Loucy (cell line): ENCODE measurements around the gene CSRP1.

Experiments
- H2AFZ ChIP-seq: fragments of 200-600 bp; sonication (generic); 2 replicates; pipeline ENCODE4 v1.6.0; 2016; ENCODE audit warnings: antibody characterized with exemption, mild to moderate bottlenecking, low read length, moderate library complexity
- H3F3A ChIP-seq: fragments of 200-600 bp; 2 replicates; pipeline ENCODE4 v1.6.0; 2016; ENCODE audit warnings: antibody characterized with exemption, low read depth, mild to moderate bottlenecking
- H3K27me3 ChIP-seq: fragments of 200-600 bp; sonication (generic); 2 replicates; pipeline ENCODE4 v1.6.1; 2014; ENCODE audit warnings: low read length, mild to moderate bottlenecking; ENCODE audit not compliant: insufficient read depth, poor library complexity, severe bottlenecking
- H3K36me3 ChIP-seq: fragments of 200-600 bp; sonication (generic); 2 replicates; pipeline ENCODE4 v1.6.1; 2016; ENCODE audit warnings: low read length; ENCODE audit not compliant: insufficient read depth
- H3K4me1 ChIP-seq: fragments of 200-600 bp; sonication (generic); 2 replicates; pipeline ENCODE4 v1.5.1; 2014; ENCODE audit warnings: low read length, mild to moderate bottlenecking; ENCODE audit not compliant: insufficient read depth, poor library complexity, severe bottlenecking
- H3K4me2 ChIP-seq: fragments of 200-600 bp; sonication (generic); 2 replicates; pipeline ENCODE4 v1.6.0; 2014; ENCODE audit warnings: antibody characterized with exemption, low read length, low read depth, mild to moderate bottlenecking; ENCODE audit not compliant: poor library complexity, severe bottlenecking
- H3K4me3 ChIP-seq: fragments of 200-600 bp; sonication (generic); 2 replicates; pipeline ENCODE4 v1.5.1; 2014; ENCODE audit warnings: low read length, mild to moderate bottlenecking, mixed read lengths; ENCODE audit not compliant: poor library complexity, severe bottlenecking
- H3K79me2 ChIP-seq: fragments of 200-600 bp; sonication (generic); 2 replicates; pipeline ENCODE4 v1.6.1; 2014; ENCODE audit warnings: low read length; ENCODE audit not compliant: insufficient read depth
- H3K9ac ChIP-seq: fragments of 200-600 bp; sonication (generic); 2 replicates; pipeline ENCODE4 v1.6.0; 2014; ENCODE audit warnings: mild to moderate bottlenecking, low read depth, low read length, moderate library complexity; ENCODE audit not compliant: poor library complexity, severe bottlenecking
- H3K9me2 ChIP-seq: fragments of 200-600 bp; sonication (generic); replicated peaks from 2 replicates; pipeline ENCODE4 v1.6.1; 2016; ENCODE audit warnings: low read depth, low read length, mixed read lengths
- H3K9me3 ChIP-seq: fragments of 200-600 bp; sonication (generic); 2 replicates; pipeline ENCODE4 v1.6.1; 2014; ENCODE audit warnings: mild to moderate bottlenecking, antibody characterized with exemption, low read length, low read depth; ENCODE audit not compliant: insufficient read depth
- H4K20me1 ChIP-seq: fragments of 200-600 bp; sonication (generic); 2 replicates; pipeline ENCODE4 v1.6.0; 2014; ENCODE audit warnings: antibody characterized with exemption, low read length, mild to moderate bottlenecking; ENCODE audit not compliant: insufficient read depth, poor library complexity, severe bottlenecking
- CTCF ChIP-seq: fragments of 200-600 bp; sonication (generic); conservative IDR thresholded peaks from 2 replicates; pipeline ENCODE4 v1.5.1; 2014; ENCODE audit warnings: mild to moderate bottlenecking, antibody characterized with exemption, low read length
- EZH2phosphoT487 ChIP-seq: fragments of 200-600 bp; IDR thresholded peaks from 2 replicates; pipeline ENCODE4 v1.6.1; 2018; ENCODE audit warnings: antibody characterized with exemption, mild to moderate bottlenecking, moderate library complexity, borderline replicate concordance

The CSRP1 gene

GRCh38 chr1:201554190-201554600 is 47.3 kb upstream of the CSRP1 start:
- H3K4me2 ChIP-seq: no peak overlapping the region
- H3K9me3 ChIP-seq: no peaks in the 10 kb centered on the region
- no peak overlapping the region for H2AFZ ChIP-seq
- H3F3A ChIP-seq: no peaks in the 10 kb centered on the region
- no peaks in the 10 kb centered on the region for H4K20me1 ChIP-seq
- H3K79me2 ChIP-seq: no peaks in the 10 kb centered on the region
- no peak overlapping the region for H3K4me3 ChIP-seq
- no peaks in the 10 kb centered on the region for H3K4me1 ChIP-seq
- no peak for TF ChIP-seq CTCF
- no peak for TF ChIP-seq EZH2phosphoT487
- no peaks in the 10 kb centered on the region for H3K27me3 ChIP-seq
- H3K9me2 ChIP-seq: no peaks in the 10 kb centered on the region
- no peak overlapping the region for H3K9ac ChIP-seq
- H3K36me3 ChIP-seq: no peaks in the 10 kb centered on the region

- Histone ChIP-seq H4K20me1 (no peaks in the 10 kb centered on the region), H3K9ac (no peak overlapping the region)
Observed at GRCh38 chr1:201553496-201554189, 46.7 kb upstream of the CSRP1 start.

DNA sequence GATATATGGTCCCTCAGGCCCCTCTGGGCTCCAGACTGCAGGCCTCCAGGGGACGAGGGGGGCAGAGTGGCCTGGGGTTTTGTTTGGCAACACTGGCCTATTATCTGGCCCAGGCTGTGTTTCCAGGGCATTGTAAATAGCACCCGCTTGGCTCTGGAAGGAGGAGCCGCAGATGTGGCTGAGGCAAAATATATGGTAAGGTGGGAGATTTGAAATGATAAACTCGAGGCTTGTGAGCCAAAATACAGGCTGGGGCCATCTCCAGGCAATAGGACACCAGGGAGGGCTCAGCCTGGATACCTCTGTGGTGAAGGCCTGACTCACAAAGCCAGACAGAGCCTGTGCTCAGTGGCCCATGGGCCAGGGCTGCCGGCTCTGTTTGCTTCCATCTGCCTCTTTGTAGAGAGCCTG is 46.0 kb upstream of the CSRP1 start:
- no peaks in the 10 kb centered on the region for H3K36me3 ChIP-seq
- H3K9ac ChIP-seq: no peak overlapping the region
- no peak for TF ChIP-seq EZH2phosphoT487
- no peaks in the 10 kb centered on the region for H4K20me1 ChIP-seq
- H3K79me2 ChIP-seq: no peaks in the 10 kb centered on the region
- H3K4me2 ChIP-seq: no peak overlapping the region
- H3K4me1 ChIP-seq: no peaks in the 10 kb centered on the region
- H3K27me3 ChIP-seq: no peaks in the 10 kb centered on the region
- H2AFZ ChIP-seq: no peak overlapping the region
- H3K4me3 ChIP-seq: no peak overlapping the region
- no peaks in the 10 kb centered on the region for H3K9me3 ChIP-seq
- no peaks in the 10 kb centered on the region for H3F3A ChIP-seq
- no peaks in the 10 kb centered on the region for H3K9me2 ChIP-seq

More at GRCh38 chr1:201553496-201554189, 46.7 kb upstream of the CSRP1 start:
- Histone ChIP-seq H3K79me2 (no peaks in the 10 kb centered on the region), H3K4me1 (no peaks in the 10 kb centered on the region), H3K4me2 (no peak overlapping the region), H3K9me2 (no peaks in the 10 kb centered on the region), H3K36me3 (no peaks in the 10 kb centered on the region), H3F3A (no peaks in the 10 kb centered on the region), H3K9me3 (no peaks in the 10 kb centered on the region), H3K4me3 (no peak overlapping the region), H3K27me3 (no peaks in the 10 kb centered on the region), H2AFZ (no peak overlapping the region)
- TF ChIP-seq EZH2phosphoT487 (no peak), CTCF (no peak)
